IPS-18a (cell line): ENCODE data around the gene ZFYVE26.

Experiments
- H3K27ac ChIP-seq: one replicate; pipeline ENCODE4 v1.5.1; 2013; ENCODE audit warnings: low read length
- H3K27me3 ChIP-seq: one replicate; pipeline ENCODE4 v1.6.1; 2013; ENCODE audit warnings: mild to moderate bottlenecking, low read length; ENCODE audit not compliant: control insufficient read depth, insufficient read depth
- H3K36me3 ChIP-seq: one replicate; pipeline ENCODE4 v1.6.1; 2013; ENCODE audit warnings: low read depth, low read length; ENCODE audit not compliant: control insufficient read depth
- H3K4me1 ChIP-seq: one replicate; pipeline ENCODE4 v1.6.1; 2013; ENCODE audit warnings: low read depth, low read length; ENCODE audit not compliant: control insufficient read depth
- H3K4me3 ChIP-seq: one replicate; pipeline ENCODE4 v1.5.1; 2013; ENCODE audit warnings: low read length
- H3K9ac ChIP-seq: one replicate; pipeline ENCODE4 v1.6.1; 2013; ENCODE audit warnings: mild to moderate bottlenecking, low read length, moderate library complexity
- H3K9me3 ChIP-seq: one replicate; pipeline ENCODE4 v1.6.1; 2013; ENCODE audit warnings: low read depth, low read length; ENCODE audit not compliant: control insufficient read depth

ZFYVE26 gene

DNA sequence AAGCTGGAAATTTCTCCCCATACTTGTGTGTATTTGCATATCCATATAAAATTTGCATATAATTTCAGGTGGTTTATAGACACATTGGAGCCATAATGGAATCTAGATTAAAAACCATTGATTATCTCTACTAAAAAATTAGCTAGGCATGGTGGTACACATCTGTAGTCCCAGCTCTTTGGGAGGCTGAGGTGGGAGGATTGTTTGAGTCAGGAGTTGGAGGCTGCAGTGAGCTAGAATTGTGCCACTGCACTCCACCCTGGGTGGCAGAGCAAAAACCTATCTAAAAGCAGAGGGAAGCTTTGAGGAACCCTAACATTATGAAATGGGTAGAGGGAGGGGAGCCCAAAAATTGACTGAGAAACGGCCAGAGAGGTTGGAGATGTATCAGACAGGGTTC is 118.2 kb downstream of the ZFYVE26 start:
- Histone ChIP-seq H3K4me1 (no peaks in the 10 kb centered on the region), H3K4me3 (no peak overlapping the region), H3K27me3 (peaks cover 6% of the 10 kb centered on the region), H3K27ac (no peak overlapping the region), H3K9ac (no peak overlapping the region), H3K36me3 (peaks cover 2% of the 10 kb centered on the region), H3K9me3 (no peaks in the 10 kb centered on the region)

- Histone ChIP-seq H3K27ac (no peak overlapping the region), H3K4me3 (no peak overlapping the region), H3K9me3 (no peaks in the 10 kb centered on the region), H3K9ac (no peak overlapping the region), H3K4me1 (no peaks in the 10 kb centered on the region), H3K36me3 (peaks cover 12% of the 10 kb centered on the region), H3K27me3 (peaks cover 6% of the 10 kb centered on the region)
Measured at GRCh38 chr14:67697006-67697405, 119.4 kb downstream of the ZFYVE26 start.
